ENCODE measurements around the gene CCDC40. TPM values are rescaled to one million over a fixed set of nuclear protein-coding genes. Genes with fewer than 3 reads are reported as not detected.

CCDC40 gene
- total RNA-seq, 1 donor from 2014 or later, result 25.3 TPM

DNA sequence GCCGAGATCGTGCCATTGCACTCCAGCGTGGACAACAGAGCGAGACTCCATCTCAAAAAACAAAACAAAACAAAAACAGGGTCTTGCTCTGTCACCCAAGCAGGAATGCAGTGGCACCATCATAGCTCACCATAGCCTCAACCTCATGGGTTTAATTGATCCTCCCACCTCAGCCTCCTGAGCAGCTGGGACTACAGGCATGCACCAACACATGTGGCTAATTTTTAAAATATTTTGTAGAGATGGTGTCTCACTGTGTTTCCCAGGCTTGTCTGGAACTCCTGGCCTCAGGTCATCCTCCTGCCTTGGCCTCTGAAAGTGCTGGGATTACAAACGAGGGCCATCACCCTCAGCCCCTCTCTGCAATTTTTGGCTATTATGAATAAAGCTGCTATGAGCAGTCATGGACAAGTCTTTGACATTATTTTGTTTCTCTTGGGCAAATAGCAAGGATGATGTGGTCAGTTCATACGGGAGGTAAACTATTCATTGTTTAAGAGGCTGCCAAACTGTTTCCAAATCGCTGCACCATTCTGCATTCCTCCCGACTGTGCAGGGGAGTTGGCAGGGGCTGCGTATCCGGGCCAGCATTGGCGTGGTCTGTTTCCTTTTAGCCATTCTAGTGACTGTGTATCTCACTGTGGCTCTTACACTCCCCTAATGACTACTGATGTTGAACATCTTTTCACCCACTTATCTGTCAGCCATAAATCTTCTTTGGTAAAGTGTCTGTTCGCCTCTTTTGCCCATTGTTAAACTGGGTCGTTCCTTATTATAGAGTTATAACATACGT lies 89.4 kb downstream of the CCDC40 start:
- Mint-ChIP-seq H3K4me3 (ENCODE audit: unreplicated experiment) (no peak overlapping the region), H3K27me3 (ENCODE audit: unreplicated experiment) (no peaks in the 10 kb centered on the region)

GRCh38 chr17:80126449-80126715 lies 89.9 kb downstream of the CCDC40 start:
- peaks cover 1% of the 10 kb centered on the region for H3K9me3 Mint-ChIP-seq (ENCODE audit: unreplicated experiment)
- TF ChIP-seq, protein P1, sequence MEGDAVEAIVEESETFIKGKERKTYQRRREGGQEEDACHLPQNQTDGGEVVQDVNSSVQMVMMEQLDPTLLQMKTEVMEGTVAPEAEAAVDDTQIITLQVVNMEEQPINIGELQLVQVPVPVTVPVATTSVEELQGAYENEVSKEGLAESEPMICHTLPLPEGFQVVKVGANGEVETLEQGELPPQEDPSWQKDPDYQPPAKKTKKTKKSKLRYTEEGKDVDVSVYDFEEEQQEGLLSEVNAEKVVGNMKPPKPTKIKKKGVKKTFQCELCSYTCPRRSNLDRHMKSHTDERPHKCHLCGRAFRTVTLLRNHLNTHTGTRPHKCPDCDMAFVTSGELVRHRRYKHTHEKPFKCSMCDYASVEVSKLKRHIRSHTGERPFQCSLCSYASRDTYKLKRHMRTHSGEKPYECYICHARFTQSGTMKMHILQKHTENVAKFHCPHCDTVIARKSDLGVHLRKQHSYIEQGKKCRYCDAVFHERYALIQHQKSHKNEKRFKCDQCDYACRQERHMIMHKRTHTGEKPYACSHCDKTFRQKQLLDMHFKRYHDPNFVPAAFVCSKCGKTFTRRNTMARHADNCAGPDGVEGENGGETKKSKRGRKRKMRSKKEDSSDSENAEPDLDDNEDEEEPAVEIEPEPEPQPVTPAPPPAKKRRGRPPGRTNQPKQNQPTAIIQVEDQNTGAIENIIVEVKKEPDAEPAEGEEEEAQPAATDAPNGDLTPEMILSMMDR (IDR thresholded peaks at IDR 0.05; ENCODE audit: partially characterized antibody, unreplicated experiment), result no peak
- no peaks in the 10 kb centered on the region for H3K27me3 Mint-ChIP-seq (ENCODE audit: unreplicated experiment)
- H3K36me3 Mint-ChIP-seq (ENCODE audit: unreplicated experiment), result no peaks in the 10 kb centered on the region
- no peak overlapping the region for H3K27ac Mint-ChIP-seq (ENCODE audit: unreplicated experiment)
- H3K4me3 Mint-ChIP-seq (ENCODE audit: unreplicated experiment), result no peak overlapping the region
- no peak for DNase-seq
- peaks cover 17% of the 10 kb centered on the region for H3K4me1 Mint-ChIP-seq (ENCODE audit: low read depth, unreplicated experiment)

More for the DNA sequence above, 89.4 kb downstream of the CCDC40 start:
- no peak for DNase-seq
- peaks cover 1% of the 10 kb centered on the region for H3K9me3 Mint-ChIP-seq (ENCODE audit: unreplicated experiment)
- H3K36me3 Mint-ChIP-seq (ENCODE audit: unreplicated experiment), result no peaks in the 10 kb centered on the region
- H3K4me1 Mint-ChIP-seq (ENCODE audit: low read depth, unreplicated experiment), result peaks cover 17% of the 10 kb centered on the region
- no peak overlapping the region for H3K27ac Mint-ChIP-seq (ENCODE audit: unreplicated experiment)
- TF ChIP-seq, protein P1 (IDR thresholded peaks at IDR 0.05; ENCODE audit: partially characterized antibody, unreplicated experiment), result no peak

- Mint-ChIP-seq H3K4me3 (ENCODE audit: unreplicated experiment) (no peak overlapping the region), H3K36me3 (ENCODE audit: unreplicated experiment) (no peaks in the 10 kb centered on the region), H3K27ac (ENCODE audit: unreplicated experiment) (no peak overlapping the region), H3K27me3 (ENCODE audit: unreplicated experiment) (no peaks in the 10 kb centered on the region), H3K4me1 (ENCODE audit: low read depth, unreplicated experiment) (peaks cover 13% of the 10 kb centered on the region), H3K9me3 (ENCODE audit: unreplicated experiment) (peaks cover 1% of the 10 kb centered on the region)
- no peak for DNase-seq
- TF ChIP-seq, protein P1 (IDR thresholded peaks at IDR 0.05; ENCODE audit: partially characterized antibody, unreplicated experiment), result no peak
Observed at GRCh38 chr17:80129006-80129565, 92.6 kb downstream of the CCDC40 start.

- DNase-seq, result no peak
- TF ChIP-seq, protein P1 (IDR thresholded peaks at IDR 0.05; ENCODE audit: partially characterized antibody, unreplicated experiment), result no peak
- Mint-ChIP-seq H3K27ac (ENCODE audit: unreplicated experiment) (no peak overlapping the region), H3K9me3 (ENCODE audit: unreplicated experiment) (peaks cover 1% of the 10 kb centered on the region), H3K36me3 (ENCODE audit: unreplicated experiment) (no peaks in the 10 kb centered on the region), H3K4me3 (ENCODE audit: unreplicated experiment) (no peak overlapping the region), H3K4me1 (ENCODE audit: low read depth, unreplicated experiment) (peaks cover 6% of the 10 kb centered on the region), H3K27me3 (ENCODE audit: unreplicated experiment) (no peaks in the 10 kb centered on the region)
Observed at GRCh38 chr17:80130992-80131391, 94.5 kb downstream of the CCDC40 start.

DNA sequence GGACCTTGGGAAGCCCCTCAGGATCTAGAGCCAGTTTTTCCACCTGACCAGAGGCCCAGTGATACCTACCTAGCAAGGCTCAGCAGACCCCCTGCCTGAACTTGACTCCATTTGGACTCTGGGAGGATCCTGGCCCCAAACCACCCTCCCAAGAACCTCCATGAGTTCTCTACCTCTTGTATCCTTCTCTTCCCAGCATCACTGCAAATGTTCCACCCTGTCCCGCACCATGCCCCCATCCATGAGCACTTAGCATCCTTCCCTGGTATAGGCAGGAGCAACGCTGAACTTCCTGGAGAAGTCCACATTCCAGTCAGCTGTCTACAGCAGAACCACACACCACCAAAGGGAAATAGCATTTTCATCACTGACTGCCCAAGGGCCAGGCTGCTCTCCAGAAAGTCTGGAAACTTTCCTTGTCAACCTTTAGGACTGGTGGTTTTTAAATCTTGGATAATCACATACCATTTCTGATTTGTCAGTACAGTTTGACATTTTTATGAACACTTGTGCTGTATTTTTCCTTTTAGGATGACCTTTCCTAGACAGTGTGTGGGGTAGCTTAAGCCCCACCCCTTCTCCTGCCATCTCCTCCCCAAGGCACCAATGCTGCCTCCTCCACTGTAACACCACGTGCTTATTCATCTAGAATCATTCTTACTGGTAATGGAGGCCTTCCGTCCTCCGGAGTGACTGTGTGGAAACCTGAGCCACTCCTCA lies 96.6 kb downstream of the CCDC40 start:
- H3K4me1 Mint-ChIP-seq (ENCODE audit: low read depth, unreplicated experiment), result peaks cover 6% of the 10 kb centered on the region
- TF ChIP-seq, protein P1 (IDR thresholded peaks at IDR 0.05; ENCODE audit: partially characterized antibody, unreplicated experiment), result no peak
- no peak overlapping the region for H3K4me3 Mint-ChIP-seq (ENCODE audit: unreplicated experiment)
- no peak overlapping the region for H3K27ac Mint-ChIP-seq (ENCODE audit: unreplicated experiment)
- peaks cover 1% of the 10 kb centered on the region for H3K9me3 Mint-ChIP-seq (ENCODE audit: unreplicated experiment)
- H3K27me3 Mint-ChIP-seq (ENCODE audit: unreplicated experiment), result no peaks in the 10 kb centered on the region
- DNase-seq, result no peak
- no peaks in the 10 kb centered on the region for H3K36me3 Mint-ChIP-seq (ENCODE audit: unreplicated experiment)

Data from glutamatergic neuron (in vitro differentiated cells).